K562 (cell line): ENCODE results near the gene OLR1. TPM values are rescaled to one million over a fixed set of nuclear protein-coding genes. Genes with fewer than 3 reads are reported as not detected.

Source experiments
- ATAC-seq: fragments of 200-7000 bp; cut with Tn5 transposase; 3 replicates; pipeline ENCODE4 v1.9.1; 2020; ENCODE audit warnings: moderate library complexity
- BruUV-seq: library from RNA; stranded (reverse); fragments of 400-500 nt; replicated peaks from 2 replicates; lab custom pipeline; 2021; lab: Mats Ljungman, UMichigan
- CTCF ChIA-PET: fragments of 300-600 bp; formaldehyde crosslinking; extraction: SDS; loops from one replicate; lab custom pipeline; 2021; ENCODE audit warnings: low intra/inter-chr PET ratio; lab: Yijun Ruan, JAX
- POLR2A ChIA-PET: fragments of 300-600, 350-650 bp; sonication (Branson Sonifier 250); formaldehyde crosslinking; extraction: SDS; loops from one replicate; lab custom pipeline; 2021; ENCODE audit warnings: antibody characterized with exemption, inconsistent platforms; lab: Yijun Ruan, JAX
- DNase-seq, 4 experiments: peaks; one replicate each; pipeline versions ENCODE4 v3.0.0 to v3.0.0-alpha.2; 2011 to 2018; ENCODE audit warnings: low spot score in 3 of 4, mixed read lengths in 3 of 4; ENCODE audit errors: extremely low read depth in 1 of 4
- FAIRE-seq: peaks from 2 replicates; lab custom pipeline; 2011; peaks lifted over from hg19 to GRCh38; lab: Jason Lieb, UNC
- H2AFZ ChIP-seq: 2 replicates; pipeline ENCODE4 v1.6.0; 2011; ENCODE audit warnings: low read depth, low read length, control low read depth, inconsistent platforms
- H3K27ac ChIP-seq: fragments of 200-600 bp; 3 replicates; pipeline ENCODE4 v1.8.0; 2011; ENCODE audit warnings: low read depth, mild to moderate bottlenecking, control low read depth, inconsistent platforms, low read length, moderate library complexity, mixed read lengths; ENCODE audit errors: extremely low read depth
- H3K27me3 ChIP-seq, 2 experiments: fragments of 300-600 bp in 1 of 2; 2 replicates in 1 of 2; 3 replicates in 1 of 2; pipeline versions ENCODE4 v1.6.0 to v1.8.0; 2011; ENCODE audit warnings: inconsistent platforms in 2 of 2, low read length in 2 of 2, mild to moderate bottlenecking in 1 of 2, mixed read lengths in 1 of 2, moderate library complexity in 1 of 2; ENCODE audit not compliant: control insufficient read depth in 2 of 2, insufficient read depth in 2 of 2
- H3K36me3 ChIP-seq: fragments of 300-600 bp; 3 replicates; pipeline ENCODE4 v1.8.0; 2011; ENCODE audit warnings: mild to moderate bottlenecking, low read length, inconsistent platforms; ENCODE audit not compliant: control insufficient read depth, insufficient read depth
- H3K4me1 ChIP-seq, 2 experiments: fragments of 200-600 bp in 1 of 2; replicated peaks in 1 of 2; 2 replicates in 1 of 2; 3 replicates in 1 of 2; pipeline versions ENCODE4 v1.5.1 to v1.8.0; 2011; ENCODE audit warnings: inconsistent platforms in 2 of 2, low read length in 2 of 2, mild to moderate bottlenecking in 1 of 2, mixed read lengths in 1 of 2, moderate library complexity in 1 of 2; ENCODE audit not compliant: control insufficient read depth in 2 of 2, insufficient read depth in 2 of 2
- H3K4me2 ChIP-seq: 2 replicates; pipeline ENCODE4 v1.6.1; 2011; ENCODE audit warnings: low read length, control low read depth, inconsistent platforms, mixed read lengths; ENCODE audit not compliant: insufficient read depth
- H3K4me3 ChIP-seq: fragments of 200-600 bp; sonication (generic), shearing (Covaris generic); 2 replicates; pipeline ENCODE4 v1.5.1; 2016; ENCODE audit warnings: control low read depth, inconsistent platforms
- H3K79me2 ChIP-seq: fragments of 200-600 bp; 3 replicates; pipeline ENCODE4 v1.8.0; 2011; ENCODE audit warnings: low read length, inconsistent platforms; ENCODE audit not compliant: control insufficient read depth, insufficient read depth
- H3K9ac ChIP-seq, 2 experiments: 2 replicates each; pipeline versions ENCODE4 v1.6.0 to v1.6.1; 2011; ENCODE audit warnings: low read depth in 2 of 2, low read length in 2 of 2, control low read depth in 1 of 2, inconsistent platforms in 1 of 2, mild to moderate bottlenecking in 1 of 2, mixed read lengths in 1 of 2; ENCODE audit not compliant: insufficient read depth in 1 of 2
- H3K9me1 ChIP-seq: one replicate; pipeline ENCODE4 v1.6.0; 2011; ENCODE audit warnings: inconsistent platforms, mild to moderate bottlenecking, low read length, moderate library complexity; ENCODE audit not compliant: control insufficient read depth, insufficient read depth
- H3K9me3 ChIP-seq: replicated peaks from 2 replicates; pipeline ENCODE4 v1.5.1; 2011; ENCODE audit warnings: low read depth, low read length, inconsistent platforms; ENCODE audit not compliant: control insufficient read depth, insufficient read depth
- H4K20me1 ChIP-seq: replicated peaks from 2 replicates; pipeline ENCODE4 v1.6.1; 2011; ENCODE audit warnings: low read length, inconsistent platforms, mixed read lengths; ENCODE audit not compliant: control insufficient read depth, insufficient read depth
- CCNT2 ChIP-seq: IDR thresholded peaks from 2 replicates; pipeline ENCODE4 v1.6.1; 2011; ENCODE audit warnings: borderline replicate concordance, low read depth, mild to moderate bottlenecking, moderate library complexity, mixed read lengths, low read length; ENCODE audit not compliant: insufficient read length; ENCODE audit errors: extremely low read depth
- CHD4 ChIP-seq: fragments of 200-600 bp; sonication (generic); IDR thresholded peaks from 3 replicates; pipeline ENCODE4 v1.6.1; 2012; ENCODE audit warnings: low read depth, mild to moderate bottlenecking, mixed read lengths, low read length, inconsistent platforms; ENCODE audit not compliant: insufficient read depth, insufficient replicate concordance, poor library complexity, severe bottlenecking
- GTF2A2 ChIP-seq: IDR thresholded peaks from 2 replicates; pipeline ENCODE4 v1.6.1; 2016; ENCODE audit warnings: mild to moderate bottlenecking, missing genetic modification characterization, missing compliant biosample characterization
- KDM1A ChIP-seq, 2 experiments: fragments of 450-650 bp; IDR thresholded peaks; 2 replicates each; pipeline ENCODE4 v1.6.1; 2016; ENCODE audit warnings: mild to moderate bottlenecking in 2 of 2
- NR4A1 ChIP-seq, 2 experiments: fragments of 250-450 bp in 1 of 2; fragments of 450-650 bp in 1 of 2; sonication (Bioruptor Pico) in 1 of 2; IDR thresholded peaks; 2 replicates each; pipeline versions ENCODE4 v1.4.0 to v1.6.1; 2016 to 2020; ENCODE audit warnings: mild to moderate bottlenecking in 2 of 2, missing compliant biosample characterization in 1 of 2, missing genetic modification characterization in 1 of 2, moderate library complexity in 1 of 2
- WGBS: fragments of 100-300 bp; shearing (Covaris generic); methylation state at CpG from one replicate; pipeline ENCODE4 v1.1.6; 2016; ENCODE audit warnings: low coverage, mixed read lengths; ENCODE audit not compliant: insufficient coverage; ENCODE audit errors: missing lambda C conversion rate; 5-methylcytosine and 5-hydroxymethylcytosine counted together
- in situ Hi-C: fragments of 300-500 bp; cut with MboI; formaldehyde crosslinking; loops from 4 replicates; pipeline ENCODE4 v1.15.0; 2018; ENCODE audit warnings: inconsistent platforms, mixed read lengths
- intact Hi-C: fragments of 100-400 bp; cut with micrococcal nuclease; formaldehyde crosslinking; loops from 2 replicates; pipeline ENCODE4 v1.14.2; 2022
- polyA plus RNA-seq, 8 experiments: library from polyadenylated mRNA; depleted of rRNA in 4 of 8; stranded (reverse) in 5 of 8; unstranded in 3 of 8; fragments of >200 nt; fragmentation: Nextera tagmentation in 2 of 8; fragmentation: Illumina TruSeq in 1 of 8; extraction: Ambion mirVana in 2 of 8; extraction: Trizol in 1 of 8; gene quantifications; 2 replicates each; pipeline versions ENCODE4 v1.2.1 to v1.2.3, GENCODE V29; 2011 to 2014; ENCODE audit warnings: inconsistent platforms in 1 of 8, missing spikeins in 1 of 8
- total RNA-seq, 7 experiments: library from RNA; depleted of rRNA in 6 of 7; stranded (reverse); fragments of >200 nt in 6 of 7; fragmentation: Illumina TruSeq in 2 of 7; extraction: Trizol in 2 of 7; gene quantifications; 2 replicates each; pipeline versions ENCODE4 v1.2.1 to v1.2.3, GENCODE V29; 2011 to 2021; ENCODE audit warnings: low replicate concordance in 1 of 7
- TF ChIP-seq, protein P1 (sequence below): sonication (generic); formaldehyde crosslinking; IDR thresholded peaks from 2 replicates; pipeline ENCODE4 v1.8.0; 2022; ENCODE audit warnings: missing genetic modification reagents, mild to moderate bottlenecking, moderate library complexity, borderline replicate concordance
- TF ChIP-seq, protein P2 (sequence below), 3 experiments: fragments of 200-800 bp in 1 of 3; fragments of 250-450 bp in 1 of 3; fragments of 450-650 bp in 1 of 3; sonication (Bioruptor Pico) in 1 of 3; sonication (Bioruptor generic) in 1 of 3; formaldehyde crosslinking in 1 of 3; IDR thresholded peaks; 2 replicates each; pipeline versions ENCODE4 v1.6.1 to v1.8.0; 2016 to 2022; ENCODE audit warnings: mild to moderate bottlenecking in 2 of 3, missing genetic modification characterization in 2 of 3, missing compliant biosample characterization in 1 of 3, moderate library complexity in 1 of 3
- TF ChIP-seq, protein P3 (sequence below): fragments of 250-450 bp; sonication (Bioruptor Pico); IDR thresholded peaks from 2 replicates; pipeline ENCODE4 v1.4.0; 2020; ENCODE audit warnings: mild to moderate bottlenecking, moderate library complexity

The OLR1 gene
- total and polyA plus RNA-seq, 9 of the 15 experiments (the other 6 are each of a cell fraction or from before 2014, with no cell fraction given): not detected

- ATAC-seq: no peak
- intact Hi-C loops (no loop called here), in situ Hi-C loops (no loop called here)
- no peak overlapping the region for H2AFZ ChIP-seq
- H3K4me3 ChIP-seq: no peak overlapping the region
- no TSS peak for BruUV-seq
- FAIRE-seq: no peak
- no peaks in the 10 kb centered on the region for H3K4me1 ChIP-seq
- WGBS: 2% methylated on average over 7 of the region's 7 CpGs
- no peak overlapping the region for H3K4me2 ChIP-seq
- H3K27me3 ChIP-seq: no peaks in the 10 kb centered on the region
- H3K9ac ChIP-seq: no peak overlapping the region
- CTCF ChIA-PET: no interaction called here
- H3K27ac ChIP-seq: no peak overlapping the region
- no peaks in the 10 kb centered on the region for H4K20me1 ChIP-seq
- POLR2A ChIA-PET: no interaction called here
- H3K79me2 ChIP-seq: no peaks in the 10 kb centered on the region
- TF ChIP-seq CHD4 (no peak), NR4A1 (CRISPR knock-in tag; IDR thresholded peaks at IDR 0.05) (no peak), NR4A1 (tag; IDR thresholded peaks at IDR 0.05) (no peak)
- TF ChIP-seq, protein P1, sequence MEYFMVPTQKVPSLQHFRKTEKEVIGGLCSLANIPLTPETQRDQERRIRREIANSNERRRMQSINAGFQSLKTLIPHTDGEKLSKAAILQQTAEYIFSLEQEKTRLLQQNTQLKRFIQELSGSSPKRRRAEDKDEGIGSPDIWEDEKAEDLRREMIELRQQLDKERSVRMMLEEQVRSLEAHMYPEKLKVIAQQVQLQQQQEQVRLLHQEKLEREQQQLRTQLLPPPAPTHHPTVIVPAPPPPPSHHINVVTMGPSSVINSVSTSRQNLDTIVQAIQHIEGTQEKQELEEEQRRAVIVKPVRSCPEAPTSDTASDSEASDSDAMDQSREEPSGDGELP (CRISPR knock-in tag): no peak
- TF ChIP-seq, all 486 proteins: peak for 0
- H3K36me3 ChIP-seq: no peaks in the 10 kb centered on the region
- H3K9me3 ChIP-seq: no peaks in the 10 kb centered on the region
- H3K9me1 ChIP-seq: no peaks in the 10 kb centered on the region
- DNase-seq: no peak
Observed at GRCh38 chr12:10121278-10121677, 50.7 kb downstream of the OLR1 start.

DNA sequence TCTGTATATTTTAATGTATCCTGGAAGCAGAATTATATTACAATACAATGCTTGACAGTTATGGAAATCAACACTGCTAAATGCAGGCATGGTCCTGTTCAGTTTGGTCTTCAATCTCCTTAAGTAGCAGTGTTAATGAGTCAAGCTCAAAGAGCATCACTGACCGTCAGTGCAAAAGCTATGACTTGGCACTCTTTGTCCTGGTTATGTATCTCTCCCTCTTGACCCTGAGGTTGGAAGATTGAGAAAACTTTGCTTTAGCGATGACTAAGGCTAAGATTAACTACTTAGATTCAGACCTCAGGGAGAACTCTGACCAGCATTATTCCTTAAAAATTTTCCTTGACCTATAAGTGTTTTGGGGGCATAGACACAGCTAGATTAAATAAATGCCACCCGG lies 52.9 kb downstream of the OLR1 start:
- Histone ChIP-seq H2AFZ (no peak overlapping the region), H4K20me1 (no peaks in the 10 kb centered on the region), H3K4me1 (no peaks in the 10 kb centered on the region), H3K9me1 (no peaks in the 10 kb centered on the region), H3K9ac (no peak overlapping the region), H3K36me3 (no peaks in the 10 kb centered on the region), H3K27me3 (no peaks in the 10 kb centered on the region), H3K4me3 (no peak overlapping the region), H3K9me3 (no peaks in the 10 kb centered on the region), H3K79me2 (no peaks in the 10 kb centered on the region), H3K27ac (no peak overlapping the region), H3K4me2 (no peak overlapping the region)
- in situ Hi-C loops (no loop called here), intact Hi-C loops (no loop called here)
- DNase-seq (no peak), ATAC-seq (no peak), FAIRE-seq (no peak)
- 7% methylated on average over 3 of the region's 3 CpGs for WGBS
- BruUV-seq: no TSS peak
- POLR2A ChIA-PET: interaction anchor here (0.6 kb wide), 1 partner anchor 57 kb away, joined by 3 read pairs; no protein-coding TSS in a partner anchor
- CTCF ChIA-PET: no interaction called here
- TF ChIP-seq CCNT2 (no peak), GTF2A2 (no peak), KDM1A (IDR thresholded peaks at IDR 0.05) (peak in 1 of 2 experiments; percentile 52; a peak in 1 of 4 replicates)
- TF ChIP-seq, protein P2, sequence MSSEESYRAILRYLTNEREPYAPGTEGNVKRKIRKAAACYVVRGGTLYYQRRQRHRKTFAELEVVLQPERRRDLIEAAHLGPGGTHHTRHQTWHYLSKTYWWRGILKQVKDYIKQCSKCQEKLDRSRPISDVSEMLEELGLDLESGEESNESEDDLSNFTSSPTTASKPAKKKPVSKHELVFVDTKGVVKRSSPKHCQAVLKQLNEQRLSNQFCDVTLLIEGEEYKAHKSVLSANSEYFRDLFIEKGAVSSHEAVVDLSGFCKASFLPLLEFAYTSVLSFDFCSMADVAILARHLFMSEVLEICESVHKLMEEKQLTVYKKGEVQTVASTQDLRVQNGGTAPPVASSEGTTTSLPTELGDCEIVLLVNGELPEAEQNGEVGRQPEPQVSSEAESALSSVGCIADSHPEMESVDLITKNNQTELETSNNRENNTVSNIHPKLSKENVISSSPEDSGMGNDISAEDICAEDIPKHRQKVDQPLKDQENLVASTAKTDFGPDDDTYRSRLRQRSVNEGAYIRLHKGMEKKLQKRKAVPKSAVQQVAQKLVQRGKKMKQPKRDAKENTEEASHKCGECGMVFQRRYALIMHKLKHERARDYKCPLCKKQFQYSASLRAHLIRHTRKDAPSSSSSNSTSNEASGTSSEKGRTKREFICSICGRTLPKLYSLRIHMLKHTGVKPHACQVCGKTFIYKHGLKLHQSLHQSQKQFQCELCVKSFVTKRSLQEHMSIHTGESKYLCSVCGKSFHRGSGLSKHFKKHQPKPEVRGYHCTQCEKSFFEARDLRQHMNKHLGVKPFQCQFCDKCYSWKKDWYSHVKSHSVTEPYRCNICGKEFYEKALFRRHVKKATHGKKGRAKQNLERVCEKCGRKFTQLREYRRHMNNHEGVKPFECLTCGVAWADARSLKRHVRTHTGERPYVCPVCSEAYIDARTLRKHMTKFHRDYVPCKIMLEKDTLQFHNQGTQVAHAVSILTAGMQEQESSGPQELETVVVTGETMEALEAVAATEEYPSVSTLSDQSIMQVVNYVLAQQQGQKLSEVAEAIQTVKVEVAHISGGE (CRISPR knock-in tag; IDR thresholded peaks at IDR 0.05): no peak
- TF ChIP-seq, protein P3, sequence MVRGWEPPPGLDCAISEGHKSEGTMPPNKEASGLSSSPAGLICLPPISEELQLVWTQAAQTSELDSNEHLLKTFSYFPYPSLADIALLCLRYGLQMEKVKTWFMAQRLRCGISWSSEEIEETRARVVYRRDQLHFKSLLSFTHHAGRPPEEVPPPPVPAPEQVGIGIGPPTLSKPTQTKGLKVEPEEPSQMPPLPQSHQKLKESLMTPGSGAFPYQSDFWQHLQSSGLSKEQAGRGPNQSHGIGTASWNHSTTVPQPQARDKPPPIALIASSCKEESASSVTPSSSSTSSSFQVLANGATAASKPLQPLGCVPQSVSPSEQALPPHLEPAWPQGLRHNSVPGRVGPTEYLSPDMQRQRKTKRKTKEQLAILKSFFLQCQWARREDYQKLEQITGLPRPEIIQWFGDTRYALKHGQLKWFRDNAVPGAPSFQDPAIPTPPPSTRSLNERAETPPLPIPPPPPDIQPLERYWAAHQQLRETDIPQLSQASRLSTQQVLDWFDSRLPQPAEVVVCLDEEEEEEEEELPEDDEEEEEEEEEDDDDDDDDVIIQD (CRISPR knock-in tag): no peak
